ENCODE measurements around the gene FSIP2.

FSIP2 gene

GRCh38 chr2:185835974-185836373 is 97.4 kb downstream of the FSIP2 start:
- WGBS (ENCODE audit: extremely low coverage, insufficient coverage, insufficient read length): no CpG with 5 or more reads among the region's 8 CpGs
- Histone ChIP-seq H3K18ac (ENCODE audit: low read length) (no peak overlapping the region), H2AFZ (ENCODE audit: insufficient read depth, low read length, poor library complexity) (no peak overlapping the region), H3K9me3 (ENCODE audit: insufficient read depth, low read depth, low read length) (no peaks in the 10 kb centered on the region), H3K79me2 (ENCODE audit: control insufficient read depth, insufficient read depth, low read length, poor library complexity) (no peaks in the 10 kb centered on the region), H2AK5ac (ENCODE audit: low read length) (no peak overlapping the region), H3K4me3 (ENCODE audit: low read depth, low read length) (no peak overlapping the region), H4K8ac (ENCODE audit: low read depth, low read length) (no peak overlapping the region), H3K4me2 (ENCODE audit: low read length) (no peak overlapping the region), H3K4me1 (ENCODE audit: control insufficient read depth in 1 of 2, insufficient read depth in 2 of 2, low read length in 2 of 2) (no peaks in the 10 kb centered on the region), H2BK120ac (ENCODE audit: insufficient read depth, low read length, poor library complexity) (no peak overlapping the region), H3K23ac (ENCODE audit: low read length) (no peak overlapping the region), H3K9ac (ENCODE audit: low read length) (no peak overlapping the region), H3K36me3 (ENCODE audit: control insufficient read depth in 1 of 2, insufficient read depth in 2 of 2, low read length in 2 of 2) (no peaks in the 10 kb centered on the region), H3K79me1 (ENCODE audit: low read length) (no peaks in the 10 kb centered on the region), H4K12ac (ENCODE audit: low read depth, low read length) (no peak overlapping the region), H4K91ac (ENCODE audit: low read depth, low read length) (no peak overlapping the region), H3K27me3 (ENCODE audit: insufficient read depth, low read length) (no peaks in the 10 kb centered on the region), H2BK5ac (ENCODE audit: low read depth, low read length, poor library complexity) (no peak overlapping the region), H3K27ac (ENCODE audit: low read depth, low read length) (no peak overlapping the region), H2BK12ac (ENCODE audit: low read length) (no peak overlapping the region), H3K4ac (ENCODE audit: low read depth, low read length) (no peak overlapping the region), H3K14ac (ENCODE audit: low read length) (no peak overlapping the region)
- DNase-seq: no peak

- H2BK120ac ChIP-seq (ENCODE audit: insufficient read depth, low read length, poor library complexity): no peak overlapping the region
- no CpG with 5 or more reads among the region's 4 CpGs for WGBS (ENCODE audit: extremely low coverage, insufficient coverage, insufficient read length)
- no peak overlapping the region for H3K18ac ChIP-seq (ENCODE audit: low read length)
- H2AFZ ChIP-seq (ENCODE audit: insufficient read depth, low read length, poor library complexity): no peak overlapping the region
- H3K27me3 ChIP-seq (ENCODE audit: insufficient read depth, low read length): no peaks in the 10 kb centered on the region
- no peak overlapping the region for H4K12ac ChIP-seq (ENCODE audit: low read depth, low read length)
- H3K27ac ChIP-seq (ENCODE audit: low read depth, low read length): no peak overlapping the region
- H2AK5ac ChIP-seq (ENCODE audit: low read length): no peak overlapping the region
- no peak overlapping the region for H3K14ac ChIP-seq (ENCODE audit: low read length)
- H3K23ac ChIP-seq (ENCODE audit: low read length): no peak overlapping the region
- no peak overlapping the region for H2BK12ac ChIP-seq (ENCODE audit: low read length)
- H3K9me3 ChIP-seq (ENCODE audit: insufficient read depth, low read depth, low read length): no peaks in the 10 kb centered on the region
- no peak overlapping the region for H3K4me3 ChIP-seq (ENCODE audit: low read depth, low read length)
- H3K36me3 ChIP-seq (ENCODE audit: control insufficient read depth in 1 of 2, insufficient read depth in 2 of 2, low read length in 2 of 2): no peaks in the 10 kb centered on the region
- H3K4ac ChIP-seq (ENCODE audit: low read depth, low read length): no peak overlapping the region
- no peak overlapping the region for H4K91ac ChIP-seq (ENCODE audit: low read depth, low read length)
- H3K79me2 ChIP-seq (ENCODE audit: control insufficient read depth, insufficient read depth, low read length, poor library complexity): no peaks in the 10 kb centered on the region
- no peak overlapping the region for H3K9ac ChIP-seq (ENCODE audit: low read length)
- no peak overlapping the region for H3K4me2 ChIP-seq (ENCODE audit: low read length)
- no peak for DNase-seq
- no peak overlapping the region for H4K8ac ChIP-seq (ENCODE audit: low read depth, low read length)
- no peaks in the 10 kb centered on the region for H3K4me1 ChIP-seq (ENCODE audit: control insufficient read depth in 1 of 2, insufficient read depth in 2 of 2, low read length in 2 of 2)
- H2BK5ac ChIP-seq (ENCODE audit: low read depth, low read length, poor library complexity): peak overlapping the region; percentile 13
- no peaks in the 10 kb centered on the region for H3K79me1 ChIP-seq (ENCODE audit: low read length)
Observed at GRCh38 chr2:185854885-185855284, 116.3 kb downstream of the FSIP2 start.

GRCh38 chr2:185857691-185858090 is 119.1 kb downstream of the FSIP2 start:
- no peak overlapping the region for H3K27ac ChIP-seq (ENCODE audit: low read depth, low read length)
- H2AK5ac ChIP-seq (ENCODE audit: low read length): no peak overlapping the region

GRCh38 chr2:185859506-185859905 is 120.9 kb downstream of the FSIP2 start:
- Histone ChIP-seq H4K91ac (ENCODE audit: low read depth, low read length) (no peak overlapping the region), H4K8ac (ENCODE audit: low read depth, low read length) (no peak overlapping the region), H3K4me3 (ENCODE audit: low read depth, low read length) (no peak overlapping the region), H2BK12ac (ENCODE audit: low read length) (no peak overlapping the region), H2AK5ac (ENCODE audit: low read length) (no peak overlapping the region), H2BK120ac (ENCODE audit: insufficient read depth, low read length, poor library complexity) (no peak overlapping the region), H2BK5ac (ENCODE audit: low read depth, low read length, poor library complexity) (no peak overlapping the region), H3K79me1 (ENCODE audit: low read length) (no peaks in the 10 kb centered on the region), H3K4me1 (ENCODE audit: control insufficient read depth in 1 of 2, insufficient read depth in 2 of 2, low read length in 2 of 2) (no peaks in the 10 kb centered on the region), H3K9me3 (ENCODE audit: insufficient read depth, low read depth, low read length) (no peaks in the 10 kb centered on the region), H3K4ac (ENCODE audit: low read depth, low read length) (no peak overlapping the region), H2AFZ (ENCODE audit: insufficient read depth, low read length, poor library complexity) (no peak overlapping the region), H3K27ac (ENCODE audit: low read depth, low read length) (no peak overlapping the region), H3K27me3 (ENCODE audit: insufficient read depth, low read length) (no peaks in the 10 kb centered on the region), H4K12ac (ENCODE audit: low read depth, low read length) (no peak overlapping the region), H3K4me2 (ENCODE audit: low read length) (no peak overlapping the region), H3K79me2 (ENCODE audit: control insufficient read depth, insufficient read depth, low read length, poor library complexity) (no peaks in the 10 kb centered on the region), H3K14ac (ENCODE audit: low read length) (no peak overlapping the region), H3K23ac (ENCODE audit: low read length) (no peak overlapping the region), H3K36me3 (ENCODE audit: control insufficient read depth in 1 of 2, insufficient read depth in 2 of 2, low read length in 2 of 2) (no peaks in the 10 kb centered on the region), H3K9ac (ENCODE audit: low read length) (no peak overlapping the region), H3K18ac (ENCODE audit: low read length) (no peak overlapping the region)
- DNase-seq: no peak

More at GRCh38 chr2:185857691-185858090, 119.1 kb downstream of the FSIP2 start:
- H3K23ac ChIP-seq (ENCODE audit: low read length): no peak overlapping the region
- no peaks in the 10 kb centered on the region for H3K27me3 ChIP-seq (ENCODE audit: insufficient read depth, low read length)
- H4K91ac ChIP-seq (ENCODE audit: low read depth, low read length): no peak overlapping the region
- H3K9me3 ChIP-seq (ENCODE audit: insufficient read depth, low read depth, low read length): no peaks in the 10 kb centered on the region
- no peaks in the 10 kb centered on the region for H3K4me1 ChIP-seq (ENCODE audit: control insufficient read depth in 1 of 2, insufficient read depth in 2 of 2, low read length in 2 of 2)
- no peaks in the 10 kb centered on the region for H3K36me3 ChIP-seq (ENCODE audit: control insufficient read depth in 1 of 2, insufficient read depth in 2 of 2, low read length in 2 of 2)
- H3K9ac ChIP-seq (ENCODE audit: low read length): no peak overlapping the region
- no peak overlapping the region for H2BK12ac ChIP-seq (ENCODE audit: low read length)
- H3K79me1 ChIP-seq (ENCODE audit: low read length): no peaks in the 10 kb centered on the region
- H4K12ac ChIP-seq (ENCODE audit: low read depth, low read length): no peak overlapping the region
- no peak overlapping the region for H3K18ac ChIP-seq (ENCODE audit: low read length)
- no peak overlapping the region for H3K4me2 ChIP-seq (ENCODE audit: low read length)
- DNase-seq: no peak
- no peak overlapping the region for H3K4me3 ChIP-seq (ENCODE audit: low read depth, low read length)
- H2AFZ ChIP-seq (ENCODE audit: insufficient read depth, low read length, poor library complexity): no peak overlapping the region
- no peak overlapping the region for H4K8ac ChIP-seq (ENCODE audit: low read depth, low read length)
- H3K14ac ChIP-seq (ENCODE audit: low read length): no peak overlapping the region
- no peak overlapping the region for H2BK5ac ChIP-seq (ENCODE audit: low read depth, low read length, poor library complexity)
- H3K79me2 ChIP-seq (ENCODE audit: control insufficient read depth, insufficient read depth, low read length, poor library complexity): no peaks in the 10 kb centered on the region
- no peak overlapping the region for H3K4ac ChIP-seq (ENCODE audit: low read depth, low read length)
- no peak overlapping the region for H2BK120ac ChIP-seq (ENCODE audit: insufficient read depth, low read length, poor library complexity)

GRCh38 chr2:185860321-185860720 is 121.7 kb downstream of the FSIP2 start:
- Histone ChIP-seq H2AK5ac (ENCODE audit: low read length) (no peak overlapping the region), H4K12ac (ENCODE audit: low read depth, low read length) (no peak overlapping the region)

More at GRCh38 chr2:185860321-185860720, 121.7 kb downstream of the FSIP2 start:
- Histone ChIP-seq H2AFZ (ENCODE audit: insufficient read depth, low read length, poor library complexity) (no peak overlapping the region), H3K23ac (ENCODE audit: low read length) (no peak overlapping the region), H3K9me3 (ENCODE audit: insufficient read depth, low read depth, low read length) (no peaks in the 10 kb centered on the region), H2BK12ac (ENCODE audit: low read length) (no peak overlapping the region), H2BK120ac (ENCODE audit: insufficient read depth, low read length, poor library complexity) (no peak overlapping the region), H3K79me2 (ENCODE audit: control insufficient read depth, insufficient read depth, low read length, poor library complexity) (no peaks in the 10 kb centered on the region), H4K8ac (ENCODE audit: low read depth, low read length) (no peak overlapping the region), H2BK5ac (ENCODE audit: low read depth, low read length, poor library complexity) (no peak overlapping the region), H4K91ac (ENCODE audit: low read depth, low read length) (no peak overlapping the region), H3K36me3 (ENCODE audit: control insufficient read depth in 1 of 2, insufficient read depth in 2 of 2, low read length in 2 of 2) (no peaks in the 10 kb centered on the region), H3K4me3 (ENCODE audit: low read depth, low read length) (no peak overlapping the region), H3K14ac (ENCODE audit: low read length) (no peak overlapping the region), H3K27me3 (ENCODE audit: insufficient read depth, low read length) (no peaks in the 10 kb centered on the region), H3K4ac (ENCODE audit: low read depth, low read length) (no peak overlapping the region), H3K27ac (ENCODE audit: low read depth, low read length) (no peak overlapping the region), H3K18ac (ENCODE audit: low read length) (no peak overlapping the region), H3K79me1 (ENCODE audit: low read length) (no peaks in the 10 kb centered on the region), H3K4me2 (ENCODE audit: low read length) (no peak overlapping the region), H3K4me1 (ENCODE audit: control insufficient read depth in 1 of 2, insufficient read depth in 2 of 2, low read length in 2 of 2) (no peaks in the 10 kb centered on the region), H3K9ac (ENCODE audit: low read length) (no peak overlapping the region)
- WGBS (ENCODE audit: extremely low coverage, insufficient coverage, insufficient read length): no CpG with 5 or more reads among the region's 1 CpG
- no peak for DNase-seq
